MCF 10A (cell line): ENCODE data around the gene FBLN1. TPM values are rescaled to one million over a fixed set of nuclear protein-coding genes. Genes with fewer than 3 reads are reported as not detected.

Experiments used
- BruUV-seq: library from RNA; stranded (reverse); fragments of 400-500 nt; replicated peaks from 2 replicates; lab custom pipeline; 2021; lab: Mats Ljungman, UMichigan
- CTCF ChIA-PET: fragments of 300-600 bp; sonication (Branson Sonifier 250); formaldehyde crosslinking; extraction: SDS; loops from one replicate; lab custom pipeline; 2021; ENCODE audit warnings: antibody characterized with exemption, inconsistent platforms; lab: Yijun Ruan, JAX
- POLR2A ChIA-PET: fragments of 300-600, 350-650 bp; sonication (Branson Sonifier 250); formaldehyde crosslinking; extraction: SDS; loops from one replicate; lab custom pipeline; 2020; ENCODE audit warnings: antibody characterized with exemption, inconsistent platforms; lab: Yijun Ruan, JAX
- DNase-seq: peaks from one replicate; pipeline ENCODE4 v3.0.0-alpha.2; 2018; ENCODE audit not compliant: unreplicated experiment
- H3K27ac Mint-ChIP-seq: one replicate; pipeline ENCODE4 v1.8.0; 2022; ENCODE audit warnings: mild to moderate bottlenecking, low read depth, mixed read lengths; ENCODE audit not compliant: unreplicated experiment
- H3K27me3 Mint-ChIP-seq: one replicate; pipeline ENCODE4 v1.8.0; 2022; ENCODE audit warnings: mixed read lengths; ENCODE audit not compliant: insufficient read depth, unreplicated experiment
- H3K36me3 Mint-ChIP-seq: one replicate; pipeline ENCODE4 v1.8.0; 2022; ENCODE audit warnings: mild to moderate bottlenecking, moderate library complexity, mixed read lengths; ENCODE audit not compliant: insufficient read depth, unreplicated experiment
- H3K4me1 Mint-ChIP-seq: one replicate; pipeline ENCODE4 v1.8.0; 2022; ENCODE audit warnings: mixed read lengths; ENCODE audit not compliant: insufficient read depth, unreplicated experiment
- H3K4me3 Mint-ChIP-seq: one replicate; pipeline ENCODE4 v1.8.0; 2022; ENCODE audit warnings: mild to moderate bottlenecking, moderate library complexity, mixed read lengths; ENCODE audit not compliant: unreplicated experiment
- H3K9me3 Mint-ChIP-seq: one replicate; pipeline ENCODE4 v1.8.0; 2022; ENCODE audit warnings: mixed read lengths; ENCODE audit not compliant: unreplicated experiment
- CTCF ChIP-seq: fragments of 200-600 bp; IDR thresholded peaks from one replicate; pipeline ENCODE4 v1.8.0; 2022; ENCODE audit warnings: antibody characterized with exemption, mild to moderate bottlenecking; ENCODE audit not compliant: unreplicated experiment
- intact Hi-C: fragments of 100-400 bp; cut with micrococcal nuclease; formaldehyde crosslinking; loops from 2 replicates; pipeline ENCODE4 v1.14.1; 2022
- total RNA-seq: library from RNA; stranded (reverse); gene quantifications from 2 replicates; pipeline ENCODE4 v1.2.3, GENCODE V29; 2022

The FBLN1 gene
- total RNA-seq, 1 experiment from 2014 or later, result 110 TPM

- BruUV-seq, result no TSS peak
- POLR2A ChIA-PET, result no interaction called here
- H3K9me3 Mint-ChIP-seq, result no peaks in the 10 kb centered on the region
Observed at GRCh38 chr22:45599836-45600577, 97.3 kb downstream of the FBLN1 start.

GRCh38 chr22:45600790-45601730 is 98.4 kb downstream of the FBLN1 start:
- no peak for TF ChIP-seq CTCF
- peak; percentile 45 for DNase-seq
- no peaks in the 10 kb centered on the region for H3K9me3 Mint-ChIP-seq
- no peak overlapping the region for H3K27ac Mint-ChIP-seq
- H3K4me3 Mint-ChIP-seq, result no peak overlapping the region
- peaks cover 29% of the 10 kb centered on the region for H3K4me1 Mint-ChIP-seq
- intact Hi-C loops, result no loop called here
- H3K36me3 Mint-ChIP-seq, result peaks cover 19% of the 10 kb centered on the region
- no peaks in the 10 kb centered on the region for H3K27me3 Mint-ChIP-seq
- ChIA-PET POLR2A (no interaction called here), CTCF (interaction anchor here (0.6 kb wide), 1 partner anchor 23 kb away, joined by 4 read pairs; no protein-coding TSS in a partner anchor)
- no TSS peak for BruUV-seq

More at GRCh38 chr22:45599836-45600577, 97.3 kb downstream of the FBLN1 start:
- no peak for DNase-seq
- no peak overlapping the region for H3K4me3 Mint-ChIP-seq
- TF ChIP-seq CTCF, result no peak
- H3K4me1 Mint-ChIP-seq, result peaks cover 18% of the 10 kb centered on the region
- CTCF ChIA-PET, result interaction anchor here (0.6 to 1.1 kb wide), 2 partner anchors 24 to 45 kb away, joined by 4 read pairs; no protein-coding TSS in a partner anchor
- no peaks in the 10 kb centered on the region for H3K27me3 Mint-ChIP-seq
- intact Hi-C loops, result no loop called here
- H3K27ac Mint-ChIP-seq, result no peak overlapping the region
- H3K36me3 Mint-ChIP-seq, result peaks cover 19% of the 10 kb centered on the region

GRCh38 chr22:45602004-45602733 is 99.5 kb downstream of the FBLN1 start:
- TF ChIP-seq CTCF, result no peak
- no TSS peak for BruUV-seq
- CTCF ChIA-PET, result interaction anchor here (0.6 to 1.2 kb wide), 4 partner anchors 13 to 368 kb away, joined by 3 to 5 read pairs (median 4); no protein-coding TSS in a partner anchor
- intact Hi-C loops, result no loop called here
- DNase-seq, result no peak
- peaks cover 19% of the 10 kb centered on the region for H3K36me3 Mint-ChIP-seq
- H3K4me1 Mint-ChIP-seq, result peaks cover 35% of the 10 kb centered on the region
- H3K27ac Mint-ChIP-seq, result no peak overlapping the region
- POLR2A ChIA-PET, result interaction anchor here (0.7 to 1.5 kb wide), 2 partner anchors 18 to 22 kb away, joined by 3 to 4 read pairs; no protein-coding TSS in a partner anchor
- no peak overlapping the region for H3K4me3 Mint-ChIP-seq
- H3K27me3 Mint-ChIP-seq, result no peaks in the 10 kb centered on the region
- no peaks in the 10 kb centered on the region for H3K9me3 Mint-ChIP-seq
